HepG2 (cell line): Measurements from ENCODE around the gene INTS7. TPM values are rescaled to one million over a fixed set of nuclear protein-coding genes. Genes with fewer than 3 reads are reported as not detected.

Experiments used
- BRD4 ChIP-seq: sonication (generic); formaldehyde crosslinking; IDR thresholded peaks from 2 replicates; pipeline ENCODE4 v1.4.0; 2020; ENCODE audit warnings: missing genetic modification reagents
- DNMT3B ChIP-seq: conservative IDR thresholded peaks from 2 replicates; pipeline ENCODE4 v1.6.1; 2016; ENCODE audit warnings: missing biosample characterization, control low read depth
- FLYWCH1 ChIP-seq: sonication (generic); formaldehyde crosslinking; IDR thresholded peaks from 2 replicates; pipeline ENCODE4 v1.8.1; 2023; ENCODE audit warnings: mild to moderate bottlenecking, missing genetic modification reagents
- HOXA3 ChIP-seq: sonication (generic); formaldehyde crosslinking; IDR thresholded peaks from 2 replicates; pipeline ENCODE4 v1.5.0; 2020; ENCODE audit warnings: missing genetic modification reagents
- KLF16 ChIP-seq, 2 experiments: sonication (generic) in 1 of 2; formaldehyde crosslinking in 1 of 2; IDR thresholded peaks; 2 replicates each; pipeline versions ENCODE4 v1.6.1 to v1.8.0; 2016 to 2023; ENCODE audit warnings: missing genetic modification reagents in 2 of 2, missing compliant biosample characterization in 1 of 2
- MIER3 ChIP-seq: IDR thresholded peaks from 2 replicates; pipeline ENCODE4 v1.6.1; 2016; ENCODE audit warnings: missing compliant biosample characterization, borderline replicate concordance
- PAF1 ChIP-seq: IDR thresholded peaks from 2 replicates; pipeline ENCODE4 v1.6.1; 2016; ENCODE audit warnings: missing genetic modification reagents, missing compliant biosample characterization
- SUZ12 ChIP-seq: fragments of 150-350 bp; IDR thresholded peaks from 2 replicates; pipeline ENCODE4 v1.6.1; 2014; ENCODE audit warnings: low read depth, low read length
- WIZ ChIP-seq: sonication (generic); formaldehyde crosslinking; IDR thresholded peaks from 2 replicates; pipeline ENCODE4 v1.5.1; 2020; ENCODE audit warnings: mild to moderate bottlenecking, missing genetic modification reagents
- ZC3H4 ChIP-seq: sonication (generic); formaldehyde crosslinking; IDR thresholded peaks from 2 replicates; pipeline ENCODE4 v1.4.0; 2020; ENCODE audit warnings: missing genetic modification reagents, borderline replicate concordance
- ZFP36 ChIP-seq: fragments of 150-350 bp; IDR thresholded peaks from 2 replicates; pipeline ENCODE4 v1.6.1; 2018; ENCODE audit warnings: borderline replicate concordance, low read length, low read depth; ENCODE audit not compliant: partially characterized antibody
- ZMYM4 ChIP-seq: sonication (generic); formaldehyde crosslinking; IDR thresholded peaks from 2 replicates; pipeline ENCODE4 v1.8.1; 2023; ENCODE audit warnings: mild to moderate bottlenecking, missing genetic modification reagents
- ZNF205 ChIP-seq: IDR thresholded peaks from 2 replicates; pipeline ENCODE4 v1.6.1; 2018; ENCODE audit warnings: missing biosample characterization, missing genetic modification reagents
- ZNF232 ChIP-seq: sonication (generic); formaldehyde crosslinking; IDR thresholded peaks from 2 replicates; pipeline ENCODE4 v1.4.0; 2020; ENCODE audit warnings: missing genetic modification reagents, borderline replicate concordance
- ZNF564 ChIP-seq: sonication (generic); formaldehyde crosslinking; IDR thresholded peaks from 2 replicates; pipeline ENCODE4 v1.8.1; 2023; ENCODE audit warnings: mild to moderate bottlenecking, missing genetic modification reagents
- ZNF619 ChIP-seq: sonication (generic); formaldehyde crosslinking; IDR thresholded peaks from 2 replicates; pipeline ENCODE4 v1.4.0; 2020; ENCODE audit warnings: mild to moderate bottlenecking, missing genetic modification reagents
- ZNF709 ChIP-seq: sonication (generic); formaldehyde crosslinking; IDR thresholded peaks from 2 replicates; pipeline ENCODE4 v1.5.0; 2020; ENCODE audit warnings: mild to moderate bottlenecking, missing genetic modification reagents
- ZNF761 ChIP-seq: sonication (generic); formaldehyde crosslinking; conservative IDR thresholded peaks from 2 replicates; pipeline ENCODE4 v1.4.0; 2020; ENCODE audit warnings: mild to moderate bottlenecking, missing genetic modification reagents
- polyA plus RNA-seq, 8 experiments: library from polyadenylated mRNA; depleted of rRNA in 3 of 8; stranded (reverse) in 7 of 8; unstranded in 1 of 8; fragments of >200 nt; fragmentation: Illumina TruSeq in 4 of 8; extraction: Trizol in 4 of 8; gene quantifications; 2 replicates each; pipeline versions ENCODE4 v1.2.1 to v1.2.3, GENCODE V29; 2011 to 2016; ENCODE audit warnings: low read depth in 4 of 8, missing spikeins in 1 of 8, mixed read lengths in 1 of 8; ENCODE audit not compliant: insufficient read depth in 1 of 8
- total RNA-seq, 5 experiments: library from RNA; depleted of rRNA; stranded (reverse); fragments of >200 nt; fragmentation: Illumina TruSeq; extraction: Trizol; gene quantifications; 2 replicates each; pipeline ENCODE4 v1.2.3, GENCODE V29; 2016; ENCODE audit warnings: low read depth in 1 of 5
- TF ChIP-seq, protein P1 (sequence below): sonication (generic); formaldehyde crosslinking; IDR thresholded peaks from one replicate; pipeline ENCODE4 v1.5.1; 2020; ENCODE audit warnings: mild to moderate bottlenecking, missing genetic modification reagents; ENCODE audit errors: not compliant biosample characterization
- TF ChIP-seq, protein P2 (sequence below): sonication (generic); formaldehyde crosslinking; IDR thresholded peaks from 2 replicates; pipeline ENCODE4 v1.4.0; 2020; ENCODE audit warnings: mild to moderate bottlenecking, missing genetic modification reagents
- TF ChIP-seq, protein P3 (sequence below): IDR thresholded peaks from 2 replicates; pipeline ENCODE4 v1.6.1; 2016; ENCODE audit warnings: mild to moderate bottlenecking

The INTS7 gene
- total and polyA plus RNA-seq, 2 of the 13 experiments (the other 11 are each of a cell fraction or from before 2014, with no cell fraction given): 18.3 to 22.4 TPM

DNA sequence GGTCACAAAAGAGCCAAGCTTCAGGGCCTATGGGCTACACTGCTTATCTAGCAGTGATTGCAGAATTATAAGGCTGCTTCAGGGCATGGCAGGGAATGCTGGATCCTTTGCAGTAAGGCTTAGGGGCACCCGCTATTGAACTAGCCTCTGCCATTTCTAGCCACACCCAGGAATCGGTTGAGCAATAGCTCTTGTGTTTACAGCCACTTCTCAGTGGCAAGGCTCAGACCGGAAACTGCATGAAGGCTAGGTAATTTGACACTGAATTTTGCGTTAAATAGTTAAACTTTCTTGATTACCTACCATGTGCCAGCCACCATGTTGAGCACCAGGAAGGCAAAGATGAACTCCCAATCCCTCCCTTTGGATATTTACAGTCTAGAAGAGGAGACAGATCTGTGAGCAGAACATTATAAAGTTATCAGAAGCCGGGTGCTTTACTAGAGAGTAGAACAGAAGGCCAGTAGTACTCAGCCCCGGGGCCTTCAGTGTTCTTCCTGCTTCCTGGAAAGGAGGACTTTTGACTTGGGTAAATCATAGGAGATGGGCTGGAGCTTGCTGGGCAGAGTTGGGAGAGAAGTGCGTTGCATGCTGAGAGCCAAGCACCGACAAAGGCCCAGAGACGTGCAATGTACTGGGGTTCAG, 106.2 kb downstream of the INTS7 start (continued):
- no peak for TF ChIP-seq SUZ12
- peak; percentile 91 for TF ChIP-seq ZMYM4 (CRISPR knock-in tag)
- TF ChIP-seq FLYWCH1: no peak
- TF ChIP-seq, protein P1, sequence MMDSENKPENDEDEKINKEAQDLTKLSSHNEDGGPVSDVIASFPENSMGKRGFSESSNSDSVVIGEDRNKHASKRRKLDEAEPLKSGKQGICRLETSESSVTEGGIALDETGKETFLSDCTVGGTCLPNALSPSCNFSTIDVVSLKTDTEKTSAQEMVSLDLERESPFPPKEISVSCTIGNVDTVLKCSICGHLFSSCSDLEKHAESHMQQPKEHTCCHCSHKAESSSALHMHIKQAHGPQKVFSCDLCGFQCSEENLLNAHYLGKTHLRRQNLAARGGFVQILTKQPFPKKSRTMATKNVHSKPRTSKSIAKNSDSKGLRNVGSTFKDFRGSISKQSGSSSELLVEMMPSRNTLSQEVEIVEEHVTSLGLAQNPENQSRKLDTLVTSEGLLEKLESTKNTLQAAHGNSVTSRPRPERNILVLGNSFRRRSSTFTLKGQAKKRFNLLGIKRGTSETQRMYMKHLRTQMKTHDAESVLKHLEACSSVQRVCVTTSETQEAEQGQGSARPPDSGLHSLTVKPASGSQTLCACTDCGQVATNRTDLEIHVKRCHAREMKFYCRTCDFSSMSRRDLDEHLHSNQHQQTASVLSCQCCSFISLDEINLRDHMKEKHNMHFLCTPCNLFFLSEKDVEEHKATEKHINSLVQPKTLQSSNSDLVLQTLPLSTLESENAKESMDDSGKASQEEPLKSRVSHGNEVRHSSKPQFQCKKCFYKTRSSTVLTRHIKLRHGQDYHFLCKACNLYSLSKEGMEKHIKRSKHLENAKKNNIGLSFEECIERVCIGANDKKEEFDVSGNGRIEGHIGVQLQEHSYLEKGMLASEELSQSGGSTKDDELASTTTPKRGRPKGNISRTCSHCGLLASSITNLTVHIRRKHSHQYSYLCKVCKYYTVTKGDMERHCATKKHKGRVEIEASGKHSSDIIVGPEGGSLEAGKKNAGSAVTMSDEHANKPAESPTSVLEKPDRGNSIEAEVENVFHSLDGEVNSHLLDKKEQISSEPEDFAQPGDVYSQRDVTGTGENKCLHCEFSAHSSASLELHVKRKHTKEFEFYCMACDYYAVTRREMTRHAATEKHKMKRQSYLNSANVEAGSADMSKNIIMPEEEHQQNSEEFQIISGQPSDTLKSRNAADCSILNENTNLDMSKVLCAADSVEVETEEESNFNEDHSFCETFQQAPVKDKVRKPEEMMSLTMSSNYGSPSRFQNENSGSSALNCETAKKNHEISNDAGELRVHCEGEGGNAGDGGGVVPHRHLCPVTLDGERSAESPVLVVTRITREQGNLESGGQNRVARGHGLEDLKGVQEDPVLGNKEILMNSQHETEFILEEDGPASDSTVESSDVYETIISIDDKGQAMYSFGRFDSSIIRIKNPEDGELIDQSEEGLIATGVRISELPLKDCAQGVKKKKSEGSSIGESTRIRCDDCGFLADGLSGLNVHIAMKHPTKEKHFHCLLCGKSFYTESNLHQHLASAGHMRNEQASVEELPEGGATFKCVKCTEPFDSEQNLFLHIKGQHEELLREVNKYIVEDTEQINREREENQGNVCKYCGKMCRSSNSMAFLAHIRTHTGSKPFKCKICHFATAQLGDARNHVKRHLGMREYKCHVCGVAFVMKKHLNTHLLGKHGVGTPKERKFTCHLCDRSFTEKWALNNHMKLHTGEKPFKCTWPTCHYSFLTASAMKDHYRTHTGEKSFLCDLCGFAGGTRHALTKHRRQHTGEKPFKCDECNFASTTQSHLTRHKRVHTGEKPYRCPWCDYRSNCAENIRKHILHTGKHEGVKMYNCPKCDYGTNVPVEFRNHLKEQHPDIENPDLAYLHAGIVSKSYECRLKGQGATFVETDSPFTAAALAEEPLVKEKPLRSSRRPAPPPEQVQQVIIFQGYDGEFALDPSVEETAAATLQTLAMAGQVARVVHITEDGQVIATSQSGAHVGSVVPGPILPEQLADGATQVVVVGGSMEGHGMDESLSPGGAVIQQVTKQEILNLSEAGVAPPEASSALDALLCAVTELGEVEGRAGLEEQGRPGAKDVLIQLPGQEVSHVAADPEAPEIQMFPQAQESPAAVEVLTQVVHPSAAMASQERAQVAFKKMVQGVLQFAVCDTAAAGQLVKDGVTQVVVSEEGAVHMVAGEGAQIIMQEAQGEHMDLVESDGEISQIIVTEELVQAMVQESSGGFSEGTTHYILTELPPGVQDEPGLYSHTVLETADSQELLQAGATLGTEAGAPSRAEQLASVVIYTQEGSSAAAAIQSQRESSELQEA (CRISPR knock-in tag): no peak
- TF ChIP-seq HOXA3 (CRISPR knock-in tag): peak; percentile 81
- TF ChIP-seq BRD4 (CRISPR knock-in tag): no peak
- no peak for TF ChIP-seq ZNF709 (CRISPR knock-in tag)
- TF ChIP-seq, protein P2, sequence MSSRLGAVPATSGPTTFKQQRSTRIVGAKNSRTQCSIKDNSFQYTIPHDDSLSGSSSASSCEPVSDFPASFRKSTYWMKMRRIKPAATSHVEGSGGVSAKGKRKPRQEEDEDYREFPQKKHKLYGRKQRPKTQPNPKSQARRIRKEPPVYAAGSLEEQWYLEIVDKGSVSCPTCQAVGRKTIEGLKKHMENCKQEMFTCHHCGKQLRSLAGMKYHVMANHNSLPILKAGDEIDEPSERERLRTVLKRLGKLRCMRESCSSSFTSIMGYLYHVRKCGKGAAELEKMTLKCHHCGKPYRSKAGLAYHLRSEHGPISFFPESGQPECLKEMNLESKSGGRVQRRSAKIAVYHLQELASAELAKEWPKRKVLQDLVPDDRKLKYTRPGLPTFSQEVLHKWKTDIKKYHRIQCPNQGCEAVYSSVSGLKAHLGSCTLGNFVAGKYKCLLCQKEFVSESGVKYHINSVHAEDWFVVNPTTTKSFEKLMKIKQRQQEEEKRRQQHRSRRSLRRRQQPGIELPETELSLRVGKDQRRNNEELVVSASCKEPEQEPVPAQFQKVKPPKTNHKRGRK: no peak
- TF ChIP-seq PAF1: no peak
- TF ChIP-seq ZC3H4 (CRISPR knock-in tag): no peak
- no peak for TF ChIP-seq ZFP36
- 0 out of 2 replicates have a peak, but pooled peaks have one; percentile 22 for TF ChIP-seq ZNF761 (CRISPR knock-in tag)
- no peak for TF ChIP-seq MIER3 (CRISPR knock-in tag)
- TF ChIP-seq ZNF564: no peak
- TF ChIP-seq ZNF205 (CRISPR knock-in tag): no peak
- no peak for TF ChIP-seq DNMT3B (CRISPR knock-in tag)
- TF ChIP-seq, protein P3, sequence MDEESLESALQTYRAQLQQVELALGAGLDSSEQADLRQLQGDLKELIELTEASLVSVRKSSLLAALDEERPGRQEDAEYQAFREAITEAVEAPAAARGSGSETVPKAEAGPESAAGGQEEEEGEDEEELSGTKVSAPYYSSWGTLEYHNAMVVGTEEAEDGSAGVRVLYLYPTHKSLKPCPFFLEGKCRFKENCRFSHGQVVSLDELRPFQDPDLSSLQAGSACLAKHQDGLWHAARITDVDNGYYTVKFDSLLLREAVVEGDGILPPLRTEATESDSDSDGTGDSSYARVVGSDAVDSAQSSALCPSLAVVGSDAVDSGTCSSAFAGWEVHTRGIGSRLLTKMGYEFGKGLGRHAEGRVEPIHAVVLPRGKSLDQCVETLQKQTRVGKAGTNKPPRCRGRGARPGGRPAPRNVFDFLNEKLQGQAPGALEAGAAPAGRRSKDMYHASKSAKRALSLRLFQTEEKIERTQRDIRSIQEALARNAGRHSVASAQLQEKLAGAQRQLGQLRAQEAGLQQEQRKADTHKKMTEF (CRISPR knock-in tag): peak; percentile 79
- TF ChIP-seq KLF16 (CRISPR knock-in tag; IDR thresholded peaks at IDR 0.05): peak in 1 of 2 experiments; percentile 36; a peak in 1 of 4 replicates
- TF ChIP-seq WIZ (CRISPR knock-in tag): no peak
- TF ChIP-seq ZNF619 (CRISPR knock-in tag): no peak
- peak; percentile 41; the same call in 1 of the 2 replicates for TF ChIP-seq ZNF232 (CRISPR knock-in tag)
